ENCODE results near the gene CNNM3. TPM values are rescaled to one million over a fixed set of nuclear protein-coding genes. Genes with fewer than 3 reads are reported as not detected.
"Not testable (repeated sequence)": the region's sequence is repeated elsewhere in the genome, so short reads cannot be mapped to it uniquely, and the experiment has no call there.

CNNM3 gene
- total RNA-seq, 2 experiments from 2014 or later, result 16.3 to 22.2 TPM

DNA sequence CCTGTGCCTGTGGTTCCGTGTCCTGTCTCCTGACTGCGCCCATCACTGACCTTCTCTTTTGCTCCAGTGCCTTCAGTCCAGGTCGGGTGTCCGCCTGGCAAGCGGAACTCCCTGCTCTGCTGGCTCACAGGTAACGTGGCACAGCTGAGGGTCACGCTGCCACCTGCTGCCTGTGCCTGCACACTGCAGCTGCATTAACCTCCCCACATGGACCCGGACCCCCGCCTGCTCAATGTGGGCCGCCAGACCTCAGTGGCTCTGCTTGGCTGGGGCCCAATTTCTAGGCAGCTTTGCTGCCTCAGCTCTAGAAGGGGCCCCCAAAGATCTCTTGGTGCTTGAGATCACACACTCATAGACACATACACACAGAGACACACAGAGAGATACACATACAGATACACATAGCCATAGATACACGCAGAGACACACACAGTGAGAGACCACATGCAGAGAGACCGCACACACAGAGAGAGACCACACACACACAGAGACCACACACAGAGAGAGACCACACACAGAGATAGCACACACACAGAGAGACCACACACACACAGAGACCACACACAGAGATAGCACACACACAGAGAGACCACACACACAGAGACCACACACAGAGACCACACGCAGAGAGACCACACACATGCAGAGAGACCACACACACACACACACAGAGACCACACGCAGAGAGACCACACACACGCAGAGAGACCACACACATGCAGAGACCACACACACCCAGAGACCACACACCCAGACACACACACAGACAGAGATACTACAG is 14.9 kb upstream of the CNNM3 start:
- Mint-ChIP-seq H3K36me3 (peaks cover 2% of the 10 kb centered on the region), H3K9me3 (no peaks in the 10 kb centered on the region), H3K27ac (no peak overlapping the region), H3K4me1 (ENCODE audit: low read depth) (peaks cover 4% of the 10 kb centered on the region), H3K27me3 (no peaks in the 10 kb centered on the region), H3K4me3 (no peak overlapping the region)
- intact Hi-C loops (cut with micrococcal nuclease), result loop anchor here (1.0 to 10.0 kb wide), 2 partner anchors 41 to 166 kb away; partner anchors contain the start of genes CNNM4 and KANSL3
- ChIA-PET POLR2A (interaction anchor here (1.0 to 1.2 kb wide), 2 partner anchors 57 to 247 kb away, joined by 3 read pairs; partner anchors contain the start of gene ANKRD39), CTCF (interaction anchor here (0.6 to 1.8 kb wide), 20 partner anchors 8 to 808 kb away, joined by 3 to 10 read pairs (median 4); partner anchors contain the start of genes ANKRD39, CNNM3, CNNM4 and FER1L5)
- peak; percentile 86 for DNase-seq

DNA sequence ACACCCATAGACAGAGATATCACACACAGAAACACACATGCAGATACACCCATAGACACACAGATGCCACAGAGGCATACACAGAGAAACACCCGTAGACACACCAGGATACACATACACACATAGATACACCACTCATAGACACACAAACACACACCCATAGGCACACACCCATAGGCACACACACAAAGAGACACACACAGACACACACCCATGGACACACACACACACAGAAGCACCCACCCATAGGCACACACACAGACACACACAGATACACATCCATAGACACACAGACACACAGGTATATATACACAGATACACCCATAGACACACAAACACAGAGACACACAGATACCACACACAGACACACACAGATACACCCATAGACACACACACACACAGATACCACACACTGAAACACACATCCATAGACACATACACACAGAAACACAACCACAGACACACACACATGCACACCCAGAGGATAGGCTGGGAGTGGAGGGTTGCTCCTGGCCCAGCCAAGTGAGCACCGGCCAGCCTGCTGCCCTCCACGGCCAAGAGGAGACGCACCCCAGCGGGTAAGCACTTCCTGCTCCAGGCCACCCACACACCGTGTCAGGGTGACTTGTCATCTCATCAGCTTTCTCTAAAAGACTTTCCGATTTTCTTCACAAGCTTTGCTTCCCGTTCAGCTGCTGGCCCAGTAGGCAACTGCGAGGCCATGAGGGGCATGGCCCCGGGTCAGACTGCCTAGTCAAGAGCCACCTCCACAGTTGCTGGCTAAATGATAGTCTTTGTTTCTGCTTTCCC is 14.1 kb upstream of the CNNM3 start:
- Mint-ChIP-seq H3K9me3 (no peaks in the 10 kb centered on the region), H3K27me3 (no peaks in the 10 kb centered on the region), H3K4me1 (ENCODE audit: low read depth) (peaks cover 12% of the 10 kb centered on the region), H3K36me3 (peaks cover 2% of the 10 kb centered on the region), H3K27ac (no peak overlapping the region), H3K4me3 (no peak overlapping the region)
- intact Hi-C loops (cut with micrococcal nuclease), result loop anchor here (1.0 to 10.0 kb wide), 3 partner anchors 42 to 167 kb away; partner anchors contain the start of genes CNNM4, KANSL3 and LMAN2L
- ChIA-PET CTCF (interaction anchor here (0.8 to 1.8 kb wide), 11 partner anchors 14 to 809 kb away, joined by 3 to 10 read pairs (median 4); partner anchors contain the start of gene CNNM3), POLR2A (interaction anchor here (1.2 kb wide), 1 partner anchor 15 kb away, joined by 6 read pairs; the partner anchor contains the start of gene CNNM3)
- peak; percentile 83 for DNase-seq

DNA sequence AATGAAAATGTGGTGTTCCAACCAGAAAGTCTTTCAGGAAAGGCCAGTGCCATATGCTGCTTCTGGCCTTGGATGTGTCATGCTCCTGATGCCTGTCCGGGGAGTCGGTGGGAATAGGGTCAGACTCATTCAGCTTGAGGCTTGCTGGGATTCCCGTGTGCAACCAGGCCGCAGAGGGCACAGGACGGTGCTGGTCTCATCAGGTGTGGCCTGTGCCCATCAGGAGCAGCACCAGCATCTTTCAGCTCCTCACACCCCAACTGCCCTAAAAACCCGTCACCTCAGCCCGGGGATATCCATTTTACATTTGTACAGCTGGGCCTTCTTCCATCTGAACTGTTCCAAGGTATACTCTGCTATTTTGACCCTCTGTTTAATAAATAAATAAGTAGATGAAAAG is 13.3 kb upstream of the CNNM3 start:
- H3K4me3 Mint-ChIP-seq, result no peak overlapping the region
- ChIA-PET POLR2A (interaction anchor here (1.2 kb wide), 1 partner anchor 14 kb away, joined by 6 read pairs; the partner anchor contains the start of gene CNNM3), CTCF (interaction anchor here (0.8 to 1.6 kb wide), 6 partner anchors 13 to 686 kb away, joined by 3 to 9 read pairs (median 4); partner anchors contain the start of gene CNNM3)
- no peak for DNase-seq
- no peaks in the 10 kb centered on the region for H3K9me3 Mint-ChIP-seq
- no peak overlapping the region for H3K27ac Mint-ChIP-seq
- intact Hi-C loops (cut with micrococcal nuclease), result loop anchor here (1.0 to 10.0 kb wide), 2 partner anchors 62 to 168 kb away; partner anchors contain the start of genes KANSL3 and LMAN2L
- H3K4me1 Mint-ChIP-seq (ENCODE audit: low read depth), result peaks cover 13% of the 10 kb centered on the region
- H3K36me3 Mint-ChIP-seq, result peaks cover 2% of the 10 kb centered on the region
- H3K27me3 Mint-ChIP-seq, result no peaks in the 10 kb centered on the region

DNA sequence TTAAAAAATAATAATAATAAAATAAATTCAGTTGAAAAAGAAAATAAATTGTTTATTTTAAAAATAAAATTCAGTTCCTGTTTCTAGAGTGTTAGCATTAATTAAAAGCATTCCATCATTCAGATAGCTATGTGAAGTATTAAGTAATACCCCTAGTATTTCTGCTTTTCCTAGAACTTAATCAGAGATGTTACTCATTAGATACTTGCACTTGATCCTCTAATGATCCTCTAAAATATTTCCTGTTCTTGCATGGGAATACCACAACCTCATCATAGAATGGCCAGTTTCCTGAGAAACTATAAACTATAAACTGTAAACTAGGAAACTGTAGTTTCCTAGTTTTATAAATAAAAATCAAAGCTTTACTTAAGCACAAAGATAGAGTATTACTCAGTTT is 11.1 kb upstream of the CNNM3 start:
- Mint-ChIP-seq H3K27ac (no peak overlapping the region), H3K36me3 (peaks cover 1% of the 10 kb centered on the region), H3K27me3 (no peaks in the 10 kb centered on the region), H3K4me3 (no peak overlapping the region), H3K9me3 (no peaks in the 10 kb centered on the region), H3K4me1 (ENCODE audit: low read depth) (peaks cover 13% of the 10 kb centered on the region)
- DNase-seq, result no peak
- POLR2A ChIA-PET, result no interaction called here
- CTCF ChIA-PET, result no interaction called here
- intact Hi-C loops (cut with micrococcal nuclease), result loop anchor here (10.0 kb wide), 1 partner anchor 170 kb away; the partner anchor contains the start of gene KANSL3

DNA sequence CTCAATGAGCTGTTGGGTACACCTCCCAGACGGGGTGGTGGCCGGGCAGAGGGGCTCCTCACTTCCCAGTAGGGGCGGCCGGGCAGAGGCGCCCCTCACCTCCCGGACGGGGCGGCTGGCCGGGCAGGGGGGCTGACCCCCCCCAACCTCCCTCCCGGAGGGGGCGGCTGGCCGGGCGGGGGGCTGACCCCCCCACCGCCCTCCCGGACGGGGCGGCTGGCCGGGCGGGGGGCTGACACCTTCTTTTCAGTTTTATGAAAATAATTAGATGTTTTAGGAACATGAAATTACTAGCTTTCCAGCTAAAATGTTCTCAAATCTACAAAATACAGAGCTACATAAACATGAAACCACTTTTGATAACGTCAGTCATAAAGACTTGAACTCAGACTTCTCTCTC is 10.1 kb upstream of the CNNM3 start:
- not testable (repeated sequence) for H3K9me3 Mint-ChIP-seq, H3K4me3 Mint-ChIP-seq, H3K27me3 Mint-ChIP-seq, H3K36me3 Mint-ChIP-seq, DNase-seq
- Mint-ChIP-seq H3K27ac (peak overlapping the region; percentile 68), H3K4me1 (ENCODE audit: low read depth) (peaks cover 13% of the 10 kb centered on the region)
- POLR2A ChIA-PET, result interaction anchor here (0.6 to 1.5 kb wide), 2 partner anchors 268 to 285 kb away, joined by 3 to 4 read pairs; no protein-coding TSS in a partner anchor
- intact Hi-C loops (cut with micrococcal nuclease), result loop anchor here (1.0 to 10.0 kb wide), 2 partner anchors 10 to 171 kb away; partner anchors contain the start of genes CNNM3 and KANSL3
- CTCF ChIA-PET, result interaction anchor here (0.6 to 1.4 kb wide), 5 partner anchors 10 to 204 kb away, joined by 3 to 4 read pairs (median 3); partner anchors contain the start of gene CNNM3

DNA sequence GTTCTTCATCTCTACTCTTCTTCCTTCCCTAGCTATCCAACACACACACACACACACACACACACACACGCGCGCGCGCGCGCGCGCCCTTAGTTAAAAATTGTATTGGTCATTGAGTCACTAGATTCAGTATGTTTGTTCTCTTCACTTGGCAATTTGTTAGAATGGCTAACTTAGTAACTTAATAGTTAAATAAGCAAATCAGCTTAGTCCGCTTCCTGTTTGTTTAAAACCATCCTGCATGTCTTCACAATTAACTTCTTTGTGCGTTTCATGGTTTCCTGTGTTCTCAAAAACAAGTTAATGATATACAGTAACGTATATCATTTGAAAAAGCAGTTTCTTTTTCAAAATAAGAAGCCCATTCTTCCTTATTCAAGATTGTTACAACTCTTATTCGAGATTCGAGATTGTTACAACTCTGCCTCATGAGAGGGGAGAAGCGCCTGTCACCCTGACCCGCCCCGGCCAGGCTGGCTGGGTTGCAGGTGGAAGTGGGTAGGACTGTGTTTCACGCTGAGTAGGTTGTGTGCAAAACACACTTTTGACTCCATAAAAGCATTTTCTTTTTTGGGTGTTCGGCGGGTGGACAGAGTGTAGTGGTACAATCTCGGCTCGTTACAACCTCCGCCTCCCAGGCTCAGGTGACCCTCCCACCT is 9.5 kb upstream of the CNNM3 start:
- H3K27me3 Mint-ChIP-seq, result no peaks in the 10 kb centered on the region
- peaks cover 13% of the 10 kb centered on the region for H3K4me1 Mint-ChIP-seq (ENCODE audit: low read depth)
- DNase-seq, result peak; percentile 56
- H3K9me3 Mint-ChIP-seq, result no peaks in the 10 kb centered on the region
- peak overlapping the region; percentile 68 for H3K27ac Mint-ChIP-seq
- H3K4me3 Mint-ChIP-seq, result peak overlapping the region; percentile 45
- intact Hi-C loops (cut with micrococcal nuclease), result loop anchor here (1.0 to 10.0 kb wide), 2 partner anchors 10 to 172 kb away; partner anchors contain the start of genes CNNM3 and KANSL3
- peaks cover 1% of the 10 kb centered on the region for H3K36me3 Mint-ChIP-seq
- ChIA-PET POLR2A (interaction anchor here (1.5 kb wide), 1 partner anchor 269 kb away, joined by 3 read pairs; no protein-coding TSS in a partner anchor), CTCF (interaction anchor here (0.6 to 1.4 kb wide), 5 partner anchors 10 to 204 kb away, joined by 3 to 4 read pairs (median 3); partner anchors contain the start of gene CNNM3)

DNA sequence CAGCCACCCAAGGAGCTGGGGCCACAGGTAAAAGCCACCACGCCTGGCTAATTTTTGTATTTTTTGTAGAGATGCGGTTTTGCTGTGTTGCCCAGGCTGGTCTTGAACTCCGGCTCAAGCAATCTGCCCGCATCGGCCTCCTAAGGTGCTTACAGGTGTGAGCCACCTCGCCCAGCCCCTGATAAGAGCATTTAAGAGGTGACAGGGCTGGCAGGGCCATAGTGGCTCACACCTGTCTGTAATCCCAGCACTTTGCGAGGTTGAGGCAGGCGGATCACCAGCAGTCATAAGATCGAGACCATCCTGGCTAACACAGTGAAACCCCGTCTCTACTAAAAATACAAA is 9.0 kb upstream of the CNNM3 start:
- Mint-ChIP-seq H3K4me1 (ENCODE audit: low read depth) (peaks cover 13% of the 10 kb centered on the region), H3K27ac (peak overlapping the region; percentile 68), H3K27me3 (no peaks in the 10 kb centered on the region), H3K9me3 (no peaks in the 10 kb centered on the region), H3K4me3 (no peak overlapping the region), H3K36me3 (peaks cover 1% of the 10 kb centered on the region)
- DNase-seq, result no peak
- ChIA-PET POLR2A (interaction anchor here (1.5 kb wide), 1 partner anchor 270 kb away, joined by 3 read pairs; no protein-coding TSS in a partner anchor), CTCF (interaction anchor here (0.6 to 1.4 kb wide), 3 partner anchors 9 to 143 kb away, joined by 3 to 4 read pairs (median 4); partner anchors contain the start of gene CNNM3)
- intact Hi-C loops (cut with micrococcal nuclease), result loop anchor here (10.0 kb wide), 1 partner anchor 172 kb away; the partner anchor contains the start of gene KANSL3

DNA sequence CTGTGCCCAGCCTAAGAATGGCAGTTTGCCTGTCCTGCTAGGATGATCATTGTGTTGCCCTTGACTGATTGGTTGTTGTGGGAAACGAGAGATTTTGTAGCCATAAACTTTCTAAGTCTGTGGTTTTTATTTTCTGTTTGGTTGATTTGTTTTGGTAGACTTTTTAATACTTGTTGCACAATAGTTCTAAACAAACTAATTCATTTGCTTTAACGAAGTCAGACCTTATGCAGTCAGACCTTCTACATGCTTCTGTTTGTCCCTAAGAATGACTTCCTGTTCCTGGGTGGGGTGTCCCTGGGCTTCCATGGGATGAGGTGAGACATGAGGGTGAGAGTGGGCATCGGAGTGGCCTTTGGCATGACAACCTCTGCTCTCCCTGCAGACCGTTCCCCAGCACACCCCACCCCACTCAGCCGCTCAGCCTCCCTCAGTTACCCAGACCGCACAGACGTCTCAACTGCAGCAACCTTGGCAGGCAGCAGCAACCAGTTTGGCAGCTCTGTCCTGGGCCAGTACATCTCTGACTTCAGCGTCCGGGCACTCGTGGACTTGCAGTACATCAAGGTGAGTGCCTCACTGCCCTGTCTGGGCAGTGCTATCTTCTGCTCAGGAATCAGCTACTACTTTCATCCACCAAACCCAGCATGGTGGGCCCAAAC is 7.8 kb upstream of the CNNM3 start:
- Mint-ChIP-seq H3K36me3 (peaks cover 1% of the 10 kb centered on the region), H3K4me1 (ENCODE audit: low read depth) (peaks cover 21% of the 10 kb centered on the region), H3K27ac (no peak overlapping the region), H3K27me3 (no peaks in the 10 kb centered on the region), H3K9me3 (no peaks in the 10 kb centered on the region), H3K4me3 (no peak overlapping the region)
- DNase-seq, result no peak
- intact Hi-C loops (cut with micrococcal nuclease), result loop anchor here (10.0 kb wide), 1 partner anchor 174 kb away; the partner anchor contains the start of gene KANSL3
- ChIA-PET POLR2A (no interaction called here), CTCF (interaction anchor here (0.8 kb wide), 1 partner anchor 12 kb away, joined by 3 read pairs; no protein-coding TSS in a partner anchor)

DNA sequence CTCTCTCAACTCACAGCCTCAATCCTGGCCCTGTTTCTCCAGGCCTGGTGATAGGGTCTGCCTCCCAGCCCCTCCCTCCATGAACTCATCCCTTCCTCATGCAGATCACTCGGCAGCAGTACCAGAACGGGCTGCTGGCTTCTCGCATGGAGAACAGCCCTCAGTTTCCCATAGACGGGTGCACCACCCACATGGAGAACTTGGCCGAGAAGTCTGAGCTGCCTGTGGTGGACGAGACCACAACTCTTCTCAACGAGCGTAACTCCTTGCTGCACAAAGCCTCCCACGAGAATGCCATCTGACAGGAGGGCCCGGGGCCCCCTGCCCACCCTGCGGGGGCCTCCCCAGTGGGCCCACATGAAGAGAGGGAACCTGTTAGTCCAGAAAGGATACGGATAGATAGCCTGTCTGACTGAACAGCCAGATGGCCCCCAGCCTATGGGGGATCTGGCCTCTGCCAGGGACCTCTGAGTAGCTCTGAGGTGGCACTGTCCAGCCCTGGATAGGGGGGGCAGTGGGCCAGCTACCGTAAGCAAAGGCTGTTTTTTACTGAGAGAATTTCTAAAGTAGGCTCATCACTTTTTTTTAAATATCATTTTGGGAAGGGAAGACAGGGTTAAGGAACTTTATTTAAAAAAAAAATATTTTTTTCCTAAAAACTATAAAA is 6.7 kb upstream of the CNNM3 start:
- Mint-ChIP-seq H3K27me3 (no peaks in the 10 kb centered on the region), H3K36me3 (peaks cover 1% of the 10 kb centered on the region), H3K9me3 (no peaks in the 10 kb centered on the region), H3K27ac (no peak overlapping the region), H3K4me1 (ENCODE audit: low read depth) (peaks cover 21% of the 10 kb centered on the region), H3K4me3 (no peak overlapping the region)
- DNase-seq, result no peak
- ChIA-PET POLR2A (no interaction called here), CTCF (interaction anchor here (0.7 kb wide), 1 partner anchor 9 kb away, joined by 3 read pairs; no protein-coding TSS in a partner anchor)
- intact Hi-C loops (cut with micrococcal nuclease), result loop anchor here (10.0 kb wide), 1 partner anchor 175 kb away; the partner anchor contains the start of gene KANSL3

All from activated CD4-positive, alpha-beta memory T cell treated with anti-CD3 and anti-CD28 coated beads for 36 hours (primary cell).